ENCODE data around the gene TRAPPC8.

DNA sequence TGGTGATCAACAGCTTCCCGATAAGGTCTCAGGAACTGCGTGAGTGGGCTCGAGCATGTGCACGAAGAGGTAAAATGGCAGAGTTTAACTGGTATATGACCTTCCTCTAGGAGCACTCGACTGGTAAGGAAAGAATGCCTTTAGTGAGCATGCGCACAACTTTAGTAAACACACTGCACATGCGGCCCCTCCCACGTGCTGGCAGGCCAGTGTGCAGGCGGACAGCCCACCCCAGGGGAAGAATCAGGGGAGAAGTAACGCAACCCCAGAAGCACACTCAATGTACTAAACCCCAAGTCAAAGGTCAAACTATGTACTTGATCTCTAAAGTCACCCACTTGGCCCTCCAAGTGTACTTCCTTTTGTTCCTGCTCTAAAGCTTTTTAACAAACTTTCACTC is 153.5 kb downstream of the TRAPPC8 start:
- no peak for TF ChIP-seq POLR2A (IDR thresholded peaks at IDR 0.05)
- TF ChIP-seq, protein P1, sequence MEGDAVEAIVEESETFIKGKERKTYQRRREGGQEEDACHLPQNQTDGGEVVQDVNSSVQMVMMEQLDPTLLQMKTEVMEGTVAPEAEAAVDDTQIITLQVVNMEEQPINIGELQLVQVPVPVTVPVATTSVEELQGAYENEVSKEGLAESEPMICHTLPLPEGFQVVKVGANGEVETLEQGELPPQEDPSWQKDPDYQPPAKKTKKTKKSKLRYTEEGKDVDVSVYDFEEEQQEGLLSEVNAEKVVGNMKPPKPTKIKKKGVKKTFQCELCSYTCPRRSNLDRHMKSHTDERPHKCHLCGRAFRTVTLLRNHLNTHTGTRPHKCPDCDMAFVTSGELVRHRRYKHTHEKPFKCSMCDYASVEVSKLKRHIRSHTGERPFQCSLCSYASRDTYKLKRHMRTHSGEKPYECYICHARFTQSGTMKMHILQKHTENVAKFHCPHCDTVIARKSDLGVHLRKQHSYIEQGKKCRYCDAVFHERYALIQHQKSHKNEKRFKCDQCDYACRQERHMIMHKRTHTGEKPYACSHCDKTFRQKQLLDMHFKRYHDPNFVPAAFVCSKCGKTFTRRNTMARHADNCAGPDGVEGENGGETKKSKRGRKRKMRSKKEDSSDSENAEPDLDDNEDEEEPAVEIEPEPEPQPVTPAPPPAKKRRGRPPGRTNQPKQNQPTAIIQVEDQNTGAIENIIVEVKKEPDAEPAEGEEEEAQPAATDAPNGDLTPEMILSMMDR (IDR thresholded peaks at IDR 0.05): no peak

Measured in Peyer's patch (tissue), 4 donors.